Endothelial cell (in vitro differentiated cells): Measurements from ENCODE around the gene SLC44A3. TPM values are rescaled to one million over a fixed set of nuclear protein-coding genes. Genes with fewer than 3 reads are reported as not detected.

Experiments
- DNase-seq: peaks from one replicate; pipeline ENCODE4 v3.0.0; 2021; ENCODE audit warnings: low spot score
- H3K27ac Mint-ChIP-seq: one replicate; pipeline ENCODE4 v1.8.0; 2021; ENCODE audit warnings: mixed read lengths, inconsistent platforms; ENCODE audit not compliant: unreplicated experiment
- H3K27me3 Mint-ChIP-seq: one replicate; pipeline ENCODE4 v1.8.0; 2021; ENCODE audit warnings: mild to moderate bottlenecking, moderate library complexity, mixed read lengths, inconsistent platforms; ENCODE audit not compliant: unreplicated experiment
- H3K36me3 Mint-ChIP-seq: one replicate; pipeline ENCODE4 v1.8.0; 2021; ENCODE audit warnings: mild to moderate bottlenecking, low read depth, mixed read lengths, inconsistent platforms; ENCODE audit not compliant: unreplicated experiment
- H3K4me1 Mint-ChIP-seq: one replicate; pipeline ENCODE4 v1.8.0; 2021; ENCODE audit warnings: mild to moderate bottlenecking, mixed read lengths, inconsistent platforms; ENCODE audit not compliant: unreplicated experiment
- H3K4me3 Mint-ChIP-seq: one replicate; pipeline ENCODE4 v1.8.0; 2021; ENCODE audit warnings: mild to moderate bottlenecking, mixed read lengths, inconsistent platforms; ENCODE audit not compliant: unreplicated experiment
- H3K9me3 Mint-ChIP-seq: one replicate; pipeline ENCODE4 v1.8.0; 2021; ENCODE audit warnings: mixed read lengths, inconsistent platforms; ENCODE audit not compliant: unreplicated experiment
- CTCF ChIP-seq: fragments of 200-600 bp; sonication (generic); IDR thresholded peaks from one replicate; pipeline ENCODE4 v1.5.0; 2021; ENCODE audit warnings: antibody characterized with exemption; ENCODE audit not compliant: unreplicated experiment
- total RNA-seq: library from RNA; stranded (reverse); fragmentation: NEBNext Ultra II Directional; extraction: Animal tissue kit (Norgen Biotek cat#: 25700); gene quantifications from one replicate; pipeline ENCODE4 v1.2.1, GENCODE V29; 2021; ENCODE audit not compliant: unreplicated experiment

The SLC44A3 gene
- total RNA-seq, 1 donor from 2014 or later = 2.7 TPM

- peaks cover 68% of the 10 kb centered on the region for H3K4me1 Mint-ChIP-seq
- H3K27ac Mint-ChIP-seq = peak overlapping the region; percentile 31
- no peak for DNase-seq
Measured at GRCh38 chr1:94912263-94913184, 92.4 kb downstream of the SLC44A3 start.

GRCh38 chr1:94917251-94917650 lies 97.1 kb downstream of the SLC44A3 start:
- Mint-ChIP-seq H3K9me3 (no peaks in the 10 kb centered on the region), H3K4me3 (peak overlapping the region; percentile 57), H3K27ac (no peak overlapping the region), H3K27me3 (peaks cover 3% of the 10 kb centered on the region), H3K4me1 (peaks cover 79% of the 10 kb centered on the region), H3K36me3 (peaks cover 51% of the 10 kb centered on the region)
- TF ChIP-seq CTCF = no peak
- DNase-seq = no peak

More at GRCh38 chr1:94912263-94913184, 92.4 kb downstream of the SLC44A3 start:
- H3K27me3 Mint-ChIP-seq = peaks cover 5% of the 10 kb centered on the region
- H3K4me3 Mint-ChIP-seq = no peak overlapping the region
- no peak for TF ChIP-seq CTCF
- H3K9me3 Mint-ChIP-seq = no peaks in the 10 kb centered on the region
- H3K36me3 Mint-ChIP-seq = peaks cover 47% of the 10 kb centered on the region

GRCh38 chr1:94919241-94920030 lies 99.3 kb downstream of the SLC44A3 start:
- Mint-ChIP-seq H3K27ac (peak overlapping the region; percentile 61), H3K4me3 (peak overlapping the region; percentile 17), H3K27me3 (peaks cover 11% of the 10 kb centered on the region), H3K4me1 (peaks cover 84% of the 10 kb centered on the region), H3K36me3 (peaks cover 55% of the 10 kb centered on the region), H3K9me3 (no peaks in the 10 kb centered on the region)
- TF ChIP-seq CTCF = no peak
- DNase-seq = no peak

GRCh38 chr1:94920061-94920460 lies 99.9 kb downstream of the SLC44A3 start:
- H3K9me3 Mint-ChIP-seq = no peaks in the 10 kb centered on the region
- H3K27ac Mint-ChIP-seq = peak overlapping the region; percentile 38
- no peak for DNase-seq
- H3K36me3 Mint-ChIP-seq = peaks cover 56% of the 10 kb centered on the region
- H3K27me3 Mint-ChIP-seq = peaks cover 14% of the 10 kb centered on the region
- TF ChIP-seq CTCF = no peak
- H3K4me3 Mint-ChIP-seq = peak overlapping the region; percentile 47
- H3K4me1 Mint-ChIP-seq = peaks cover 86% of the 10 kb centered on the region
